ENCODE measurements around the gene RAB13.

RAB13 gene

DNA sequence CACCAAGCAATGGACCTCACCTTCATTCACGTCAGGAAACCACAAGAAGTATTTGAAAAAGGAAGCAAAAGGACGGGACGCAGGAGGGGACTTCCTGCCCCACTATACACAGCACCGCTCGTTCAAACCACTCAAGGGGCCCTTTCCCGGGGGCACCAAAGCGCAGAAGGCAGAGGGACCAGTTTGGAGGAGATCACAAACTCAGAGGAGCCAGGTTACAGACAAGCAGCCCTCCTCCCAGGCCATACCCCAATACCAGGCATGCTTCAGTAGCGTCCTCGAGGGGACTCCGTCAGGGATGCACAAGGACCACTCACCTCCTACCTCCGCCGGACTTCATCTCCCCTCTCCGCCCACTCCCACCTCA, 28.4 kb downstream of the RAB13 start:
- intact Hi-C loops (cut with micrococcal nuclease): loop anchor here (1.0 kb wide), 3 partner anchors 10 to 34 kb away; partner anchors contain the start of genes CREB3L4 and DENND4B
- H3K27ac Mint-ChIP-seq: peak overlapping the region; percentile 94
- no peaks in the 10 kb centered on the region for H3K9me3 Mint-ChIP-seq
- peak overlapping the region; percentile 94 for H3K4me3 Mint-ChIP-seq
- no peaks in the 10 kb centered on the region for H3K27me3 Mint-ChIP-seq
- peaks cover 82% of the 10 kb centered on the region for H3K4me1 Mint-ChIP-seq (ENCODE audit: low read depth)
- peaks cover 83% of the 10 kb centered on the region for H3K36me3 Mint-ChIP-seq (ENCODE audit: low read depth)

DNA sequence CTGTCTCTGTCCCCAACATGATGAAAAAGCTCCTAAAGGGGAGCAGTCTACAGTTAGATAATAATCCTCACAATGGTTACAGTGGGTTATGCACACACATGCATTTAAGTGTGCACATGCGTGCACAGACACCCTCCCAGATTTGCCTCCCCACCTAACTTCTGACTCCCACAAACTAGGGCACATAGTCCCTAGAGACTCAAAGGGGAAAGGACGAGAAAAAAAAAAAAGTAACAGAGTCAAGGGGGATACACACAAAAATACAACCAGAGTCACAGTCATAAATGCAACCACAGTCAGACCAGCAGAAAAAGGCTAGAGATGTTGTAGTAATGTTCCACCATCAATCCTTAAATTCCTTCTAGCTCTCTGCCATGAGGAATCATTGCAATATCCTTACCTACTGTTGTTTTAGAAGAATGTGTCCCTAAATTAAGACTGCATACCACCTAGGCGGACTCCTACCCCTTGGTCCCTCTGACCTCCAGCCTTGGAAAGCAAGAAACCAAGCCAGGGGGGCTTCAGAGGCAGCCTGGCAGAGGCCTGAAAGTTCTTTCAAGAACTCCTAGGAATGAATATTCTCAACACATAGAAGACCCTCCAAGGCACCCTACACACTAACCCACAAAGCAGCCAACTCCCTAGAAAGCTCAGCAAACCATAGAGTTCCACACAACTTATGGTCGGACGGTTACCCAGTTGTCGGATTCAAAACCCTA, 29.0 kb downstream of the RAB13 start:
- peaks cover 83% of the 10 kb centered on the region for H3K36me3 Mint-ChIP-seq (ENCODE audit: low read depth)
- intact Hi-C loops (cut with micrococcal nuclease): no loop called here
- no peaks in the 10 kb centered on the region for H3K27me3 Mint-ChIP-seq

GRCh38 chr1:153954826-153955225, 31.3 kb downstream of the RAB13 start:
- H3K36me3 Mint-ChIP-seq (ENCODE audit: low read depth): peaks cover 83% of the 10 kb centered on the region
- no peak overlapping the region for H3K4me3 Mint-ChIP-seq
- H3K27ac Mint-ChIP-seq: peak overlapping the region; percentile 20
- no peaks in the 10 kb centered on the region for H3K9me3 Mint-ChIP-seq
- no peaks in the 10 kb centered on the region for H3K27me3 Mint-ChIP-seq
- intact Hi-C loops (cut with micrococcal nuclease): no loop called here
- peaks cover 81% of the 10 kb centered on the region for H3K4me1 Mint-ChIP-seq (ENCODE audit: low read depth)

More for the DNA sequence above, 29.0 kb downstream of the RAB13 start:
- Mint-ChIP-seq H3K4me3 (peak overlapping the region; percentile 94), H3K9me3 (no peaks in the 10 kb centered on the region), H3K4me1 (ENCODE audit: low read depth) (peaks cover 81% of the 10 kb centered on the region), H3K27ac (peak overlapping the region; percentile 94)

DNA sequence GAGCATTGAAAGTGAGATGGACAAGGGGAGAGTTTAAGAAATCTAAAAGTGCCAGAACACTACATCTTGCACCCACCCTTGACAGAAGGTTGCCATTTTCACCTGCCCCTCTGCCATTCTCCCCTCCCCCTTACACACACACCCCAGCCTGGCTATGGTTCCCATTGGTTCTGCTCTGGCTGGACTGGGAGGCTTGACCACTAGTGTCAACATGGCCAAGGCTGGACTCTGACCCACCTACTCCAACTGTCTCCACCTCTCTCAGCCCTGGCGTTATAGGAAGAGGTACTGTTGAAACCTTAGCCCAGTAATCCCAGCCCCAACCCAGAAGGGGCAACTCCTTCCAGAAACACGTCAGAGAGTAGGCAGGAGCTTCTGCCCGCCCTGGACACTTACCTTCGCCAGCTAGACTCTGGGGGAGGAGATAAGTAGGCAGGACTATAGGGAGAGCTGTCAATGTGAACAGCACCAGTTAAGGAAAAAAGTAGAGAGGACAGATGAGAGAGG, 32.2 kb downstream of the RAB13 start:
- H3K27ac Mint-ChIP-seq: peak overlapping the region; percentile 20
- no peaks in the 10 kb centered on the region for H3K27me3 Mint-ChIP-seq
- H3K4me3 Mint-ChIP-seq: no peak overlapping the region
- H3K9me3 Mint-ChIP-seq: no peaks in the 10 kb centered on the region
- peaks cover 83% of the 10 kb centered on the region for H3K36me3 Mint-ChIP-seq (ENCODE audit: low read depth)
- peaks cover 77% of the 10 kb centered on the region for H3K4me1 Mint-ChIP-seq (ENCODE audit: low read depth)
- intact Hi-C loops (cut with micrococcal nuclease): no loop called here

- Mint-ChIP-seq H3K36me3 (ENCODE audit: low read depth) (peaks cover 84% of the 10 kb centered on the region), H3K27me3 (no peaks in the 10 kb centered on the region), H3K4me3 (no peak overlapping the region), H3K9me3 (no peaks in the 10 kb centered on the region), H3K4me1 (ENCODE audit: low read depth) (peaks cover 85% of the 10 kb centered on the region), H3K27ac (no peak overlapping the region)
- intact Hi-C loops (cut with micrococcal nuclease): no loop called here
Measured at GRCh38 chr1:153951801-153952200, 34.3 kb downstream of the RAB13 start.

- H3K4me3 Mint-ChIP-seq: no peak overlapping the region
- peak overlapping the region; percentile 12 for H3K27ac Mint-ChIP-seq
- intact Hi-C loops (cut with micrococcal nuclease): no loop called here
- H3K27me3 Mint-ChIP-seq: no peaks in the 10 kb centered on the region
- H3K4me1 Mint-ChIP-seq (ENCODE audit: low read depth): peaks cover 81% of the 10 kb centered on the region
- peaks cover 86% of the 10 kb centered on the region for H3K36me3 Mint-ChIP-seq (ENCODE audit: low read depth)
- no peaks in the 10 kb centered on the region for H3K9me3 Mint-ChIP-seq
Measured at GRCh38 chr1:153951183-153951582, 35.0 kb downstream of the RAB13 start.

GRCh38 chr1:153946622-153947241, 39.4 kb downstream of the RAB13 start, which contains the start of gene DENND4B:
Gene DENND4B (minus strand): TSS chr1:153946718. CDS start chr1:153944374, 2,344 bp downstream.
- H3K4me1 Mint-ChIP-seq (ENCODE audit: low read depth): peaks cover 83% of the 10 kb centered on the region
- H3K4me3 Mint-ChIP-seq: peak within 1 kb of the TSS; percentile 90
- no peaks in the 10 kb centered on the region for H3K9me3 Mint-ChIP-seq
- intact Hi-C loops (cut with micrococcal nuclease): loop anchor here (1.0 to 10.0 kb wide), 3 partner anchors 12 to 152 kb away; partner anchors contain the start of genes CRTC2 and SLC39A1
- H3K27me3 Mint-ChIP-seq: no peaks in the 10 kb centered on the region
- peaks cover 92% of the 10 kb centered on the region for H3K36me3 Mint-ChIP-seq (ENCODE audit: low read depth)
- peak within 1 kb of the TSS; percentile 99 for H3K27ac Mint-ChIP-seq

DNA sequence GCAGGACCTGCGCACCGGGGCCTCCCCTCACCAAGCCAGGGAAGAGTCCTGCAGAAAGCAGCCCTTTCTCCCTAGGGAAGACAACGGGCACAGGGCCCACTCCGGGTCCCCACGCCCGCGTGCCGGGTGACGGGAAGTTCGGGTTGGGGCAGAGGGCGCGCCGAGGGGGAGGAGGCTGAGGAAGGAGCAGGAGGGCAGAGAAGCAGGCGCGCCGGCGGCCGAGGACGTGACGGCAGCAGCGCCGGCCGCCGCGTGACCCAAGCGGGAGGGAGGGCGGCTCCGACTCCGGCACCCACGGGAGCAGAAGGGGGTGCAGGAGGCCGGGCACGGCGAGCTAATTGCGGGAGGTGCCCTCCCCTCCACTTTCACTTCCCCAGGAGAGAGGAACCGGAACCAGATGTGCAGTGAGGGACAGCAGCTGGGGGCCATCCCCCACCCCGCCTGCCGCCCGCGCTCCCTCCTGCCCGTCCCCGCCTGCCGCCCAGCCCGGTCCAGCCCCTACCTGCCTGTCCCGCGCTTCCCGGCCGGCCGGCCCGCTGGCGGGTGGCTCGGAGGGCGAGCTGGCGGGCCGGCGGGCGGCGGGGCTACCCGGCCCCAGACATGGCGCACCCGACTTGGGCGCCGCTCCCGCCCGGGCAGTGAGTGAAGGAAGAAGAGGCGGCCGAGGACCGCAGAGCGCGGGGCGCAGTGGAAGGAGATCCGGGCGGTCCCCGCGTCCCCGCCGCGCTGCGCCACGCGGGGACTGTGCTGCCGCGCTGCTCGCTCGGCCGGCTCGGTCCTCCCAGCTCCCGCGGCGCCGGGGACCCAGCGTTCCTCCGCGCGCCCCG, 40.1 kb downstream of the RAB13 start:
- intact Hi-C loops (cut with micrococcal nuclease): loop anchor here (1.0 to 10.0 kb wide), 5 partner anchors 12 to 151 kb away; partner anchors contain the start of genes CRTC2, RAB13 and SLC39A1
- H3K4me3 Mint-ChIP-seq: peak overlapping the region; percentile 90
- no peaks in the 10 kb centered on the region for H3K9me3 Mint-ChIP-seq
- H3K36me3 Mint-ChIP-seq (ENCODE audit: low read depth): peaks cover 92% of the 10 kb centered on the region
- no peaks in the 10 kb centered on the region for H3K27me3 Mint-ChIP-seq
- H3K27ac Mint-ChIP-seq: peak overlapping the region; percentile 99
- H3K4me1 Mint-ChIP-seq (ENCODE audit: low read depth): peaks cover 83% of the 10 kb centered on the region

GRCh38 chr1:153945131-153945794, 40.9 kb downstream of the RAB13 start:
- Mint-ChIP-seq H3K36me3 (ENCODE audit: low read depth) (peaks cover 92% of the 10 kb centered on the region), H3K4me3 (peak overlapping the region; percentile 90), H3K9me3 (no peaks in the 10 kb centered on the region), H3K27ac (peak overlapping the region; percentile 99), H3K4me1 (ENCODE audit: low read depth) (peaks cover 83% of the 10 kb centered on the region), H3K27me3 (no peaks in the 10 kb centered on the region)
- intact Hi-C loops (cut with micrococcal nuclease): loop anchor here (1.0 to 10.0 kb wide), 3 partner anchors 22 to 150 kb away; partner anchors contain the start of gene RAB13

- peak overlapping the region; percentile 99 for H3K27ac Mint-ChIP-seq
- intact Hi-C loops (cut with micrococcal nuclease): loop anchor here (1.0 to 10.0 kb wide), 3 partner anchors 21 to 150 kb away; partner anchors contain the start of gene RAB13
- H3K4me3 Mint-ChIP-seq: peak overlapping the region; percentile 90
- H3K9me3 Mint-ChIP-seq: no peaks in the 10 kb centered on the region
- peaks cover 92% of the 10 kb centered on the region for H3K36me3 Mint-ChIP-seq (ENCODE audit: low read depth)
- peaks cover 84% of the 10 kb centered on the region for H3K4me1 Mint-ChIP-seq (ENCODE audit: low read depth)
- no peaks in the 10 kb centered on the region for H3K27me3 Mint-ChIP-seq
Measured at GRCh38 chr1:153944827-153945117, 41.4 kb downstream of the RAB13 start.

GRCh38 chr1:153944005-153944826, 41.9 kb downstream of the RAB13 start:
- H3K4me1 Mint-ChIP-seq (ENCODE audit: low read depth): peaks cover 87% of the 10 kb centered on the region
- peak overlapping the region; percentile 90 for H3K4me3 Mint-ChIP-seq
- peak overlapping the region; percentile 99 for H3K27ac Mint-ChIP-seq
- H3K36me3 Mint-ChIP-seq (ENCODE audit: low read depth): peaks cover 92% of the 10 kb centered on the region
- intact Hi-C loops (cut with micrococcal nuclease): loop anchor here (2.0 to 10.0 kb wide), 2 partner anchors 43 to 149 kb away; partner anchors contain the start of gene RAB13
- no peaks in the 10 kb centered on the region for H3K9me3 Mint-ChIP-seq
- H3K27me3 Mint-ChIP-seq: no peaks in the 10 kb centered on the region

GRCh38 chr1:153942766-153943549, 43.2 kb downstream of the RAB13 start:
- intact Hi-C loops (cut with micrococcal nuclease): loop anchor here (10.0 kb wide), 1 partner anchor 148 kb away; no protein-coding TSS in a partner anchor
- H3K27me3 Mint-ChIP-seq: no peaks in the 10 kb centered on the region
- H3K36me3 Mint-ChIP-seq (ENCODE audit: low read depth): peaks cover 92% of the 10 kb centered on the region
- H3K4me1 Mint-ChIP-seq (ENCODE audit: low read depth): peaks cover 81% of the 10 kb centered on the region
- peak overlapping the region; percentile 99 for H3K27ac Mint-ChIP-seq
- peak overlapping the region; percentile 35 for H3K4me3 Mint-ChIP-seq
- H3K9me3 Mint-ChIP-seq: no peaks in the 10 kb centered on the region

Data from dendritic cell treated with granulocyte-macrophage colony-stimulating factor and Interleukin-4, amounts not matched to agents 40 ng/mL and 50 ng/mL, for 4 days (primary cell).